Uterus (tissue), 4 donors: ENCODE measurements around the gene KIRREL3. TPM values are rescaled to one million over a fixed set of nuclear protein-coding genes. Genes with fewer than 3 reads are reported as not detected.

Source experiments
- DNase-seq, 2 donors: peaks; one replicate each; pipeline ENCODE4 v3.0.0-alpha.2; 2019 to 2020
- H3K27ac ChIP-seq, 2 donors: fragments of 200-600 bp; sonication (generic); 1 replicate in 1 of 2; 2 replicates in 1 of 2; pipeline ENCODE4 v1.5.1; 2016 to 2018
- H3K27me3 ChIP-seq, 2 donors: fragments of 200-600 bp; sonication (generic); one replicate each; pipeline ENCODE4 v1.5.1; 2018 to 2019; ENCODE audit warnings: control low read depth in 1 of 2
- H3K36me3 ChIP-seq, 2 donors: fragments of 200-600 bp; sonication (generic); one replicate each; pipeline ENCODE4 v1.5.1; 2019; ENCODE audit warnings: control low read depth in 1 of 2
- H3K4me1 ChIP-seq, 2 donors: fragments of 200-600 bp; sonication (generic); one replicate each; pipeline ENCODE4 v1.5.1; 2018 to 2019; ENCODE audit warnings: control low read depth in 1 of 2
- H3K4me3 ChIP-seq, 2 donors: fragments of 200-600 bp; sonication (generic); 1 replicate in 1 of 2; 2 replicates in 1 of 2; pipeline ENCODE4 v1.5.1; 2018 to 2019; ENCODE audit warnings: mild to moderate bottlenecking in 1 of 2
- H3K9me3 ChIP-seq, 2 donors: fragments of 200-600 bp; sonication (generic); one replicate each; pipeline ENCODE4 v1.5.1; 2019; ENCODE audit warnings: control low read depth in 1 of 2
- POLR2A ChIP-seq, 2 donors: fragments of 450-650 bp; IDR thresholded peaks; one replicate each; pipeline ENCODE4 v1.6.1; 2016; ENCODE audit warnings: antibody characterized with exemption in 2 of 2, mild to moderate bottlenecking in 1 of 2, moderate library complexity in 1 of 2
- intact Hi-C: fragments of 100-400 bp; cut with DNase I; formaldehyde crosslinking; loops from one replicate; pipeline ENCODE4 v1.15.1; 2023; ENCODE audit warnings: low total_unique reads
- total RNA-seq, 4 donors: library from RNA; depleted of rRNA in 3 of 4; stranded (reverse); fragments of >200 nt in 3 of 4; gene quantifications; one replicate each; pipeline versions ENCODE4 v1.1.0 to v1.2.4, GENCODE V29; 2014 to 2023
- TF ChIP-seq, protein P1 (sequence below), 4 experiments: fragments of 200-600 bp in 2 of 4; fragments of 450-650 bp in 2 of 4; sonication (generic) in 2 of 4; IDR thresholded peaks; one replicate each; pipeline ENCODE4 v1.5.1; 2016 to 2019; ENCODE audit warnings: antibody characterized with exemption in 4 of 4, mild to moderate bottlenecking in 2 of 4, moderate library complexity in 1 of 4
- donor health status: DM: yes; HTN: yes; CAD: no.

KIRREL3 gene
- total RNA-seq, 4 donors from 2014 or later: 10.0 TPM; not detected in 3

GRCh38 chr11:126462422-126462821, 538.1 kb downstream of the KIRREL3 start:
- Histone ChIP-seq H3K4me3 (no peak overlapping the region), H3K27ac (no peak overlapping the region), H3K4me1 (no peaks in the 10 kb centered on the region), H3K9me3 (no peaks in the 10 kb centered on the region), H3K36me3 (no peaks in the 10 kb centered on the region), H3K27me3 (no peaks in the 10 kb centered on the region)
- no peak for DNase-seq
- intact Hi-C loops: no loop called here
- no peak for TF ChIP-seq POLR2A (IDR thresholded peaks at IDR 0.05)
- TF ChIP-seq, protein P1, sequence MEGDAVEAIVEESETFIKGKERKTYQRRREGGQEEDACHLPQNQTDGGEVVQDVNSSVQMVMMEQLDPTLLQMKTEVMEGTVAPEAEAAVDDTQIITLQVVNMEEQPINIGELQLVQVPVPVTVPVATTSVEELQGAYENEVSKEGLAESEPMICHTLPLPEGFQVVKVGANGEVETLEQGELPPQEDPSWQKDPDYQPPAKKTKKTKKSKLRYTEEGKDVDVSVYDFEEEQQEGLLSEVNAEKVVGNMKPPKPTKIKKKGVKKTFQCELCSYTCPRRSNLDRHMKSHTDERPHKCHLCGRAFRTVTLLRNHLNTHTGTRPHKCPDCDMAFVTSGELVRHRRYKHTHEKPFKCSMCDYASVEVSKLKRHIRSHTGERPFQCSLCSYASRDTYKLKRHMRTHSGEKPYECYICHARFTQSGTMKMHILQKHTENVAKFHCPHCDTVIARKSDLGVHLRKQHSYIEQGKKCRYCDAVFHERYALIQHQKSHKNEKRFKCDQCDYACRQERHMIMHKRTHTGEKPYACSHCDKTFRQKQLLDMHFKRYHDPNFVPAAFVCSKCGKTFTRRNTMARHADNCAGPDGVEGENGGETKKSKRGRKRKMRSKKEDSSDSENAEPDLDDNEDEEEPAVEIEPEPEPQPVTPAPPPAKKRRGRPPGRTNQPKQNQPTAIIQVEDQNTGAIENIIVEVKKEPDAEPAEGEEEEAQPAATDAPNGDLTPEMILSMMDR (IDR thresholded peaks at IDR 0.05): no peak

DNA sequence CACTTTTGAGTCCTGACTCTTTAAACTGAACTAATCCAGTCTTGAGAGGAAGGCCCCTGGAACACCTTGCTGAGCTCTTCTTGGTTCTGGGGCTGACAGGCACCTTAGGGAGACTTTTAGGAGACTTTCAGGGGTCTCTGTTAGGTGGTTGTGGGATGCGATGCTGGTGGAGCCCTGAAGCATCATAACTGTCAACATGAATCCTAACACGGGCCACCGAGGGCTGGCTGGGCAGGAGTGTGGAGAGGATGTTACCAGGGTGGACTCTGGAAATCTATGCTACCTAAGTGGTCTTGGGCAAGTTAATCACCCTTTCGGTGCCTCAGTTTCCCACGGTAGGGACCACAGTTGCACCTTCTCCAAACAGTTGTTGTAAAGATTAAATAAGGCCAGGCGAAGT, 538.6 kb downstream of the KIRREL3 start:
- Histone ChIP-seq H3K9me3 (no peaks in the 10 kb centered on the region), H3K27ac (no peak overlapping the region), H3K4me3 (no peak overlapping the region), H3K4me1 (no peaks in the 10 kb centered on the region), H3K36me3 (no peaks in the 10 kb centered on the region), H3K27me3 (no peaks in the 10 kb centered on the region)
- intact Hi-C loops: no loop called here
- DNase-seq: no peak
- TF ChIP-seq POLR2A (IDR thresholded peaks at IDR 0.05): no peak
- TF ChIP-seq, protein P1 (IDR thresholded peaks at IDR 0.05): no peak

DNA sequence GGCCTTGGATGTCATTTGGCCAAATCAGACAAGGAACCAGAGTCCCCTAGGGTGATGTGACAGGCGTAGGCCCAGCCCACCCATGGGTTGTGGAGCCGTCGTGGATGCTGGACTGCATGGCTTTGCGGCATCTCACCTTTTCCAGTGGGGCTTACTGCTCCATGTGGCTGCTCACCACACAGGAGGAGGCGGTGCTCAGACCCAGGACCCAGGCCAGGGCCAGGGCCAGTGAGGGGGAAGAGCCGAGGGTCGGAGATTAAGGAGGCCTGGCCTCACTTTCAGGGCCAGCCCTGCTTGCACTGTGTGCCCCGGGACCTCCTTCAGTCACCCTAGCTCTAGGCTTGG, 539.5 kb downstream of the KIRREL3 start:
- H3K36me3 ChIP-seq: no peaks in the 10 kb centered on the region
- H3K27ac ChIP-seq: no peak overlapping the region
- no peak overlapping the region for H3K4me3 ChIP-seq
- no peaks in the 10 kb centered on the region for H3K4me1 ChIP-seq
- intact Hi-C loops: no loop called here
- H3K9me3 ChIP-seq: no peaks in the 10 kb centered on the region
- no peaks in the 10 kb centered on the region for H3K27me3 ChIP-seq
- DNase-seq: no peak
- TF ChIP-seq, protein P1 (IDR thresholded peaks at IDR 0.05): no peak
- no peak for TF ChIP-seq POLR2A (IDR thresholded peaks at IDR 0.05)

DNA sequence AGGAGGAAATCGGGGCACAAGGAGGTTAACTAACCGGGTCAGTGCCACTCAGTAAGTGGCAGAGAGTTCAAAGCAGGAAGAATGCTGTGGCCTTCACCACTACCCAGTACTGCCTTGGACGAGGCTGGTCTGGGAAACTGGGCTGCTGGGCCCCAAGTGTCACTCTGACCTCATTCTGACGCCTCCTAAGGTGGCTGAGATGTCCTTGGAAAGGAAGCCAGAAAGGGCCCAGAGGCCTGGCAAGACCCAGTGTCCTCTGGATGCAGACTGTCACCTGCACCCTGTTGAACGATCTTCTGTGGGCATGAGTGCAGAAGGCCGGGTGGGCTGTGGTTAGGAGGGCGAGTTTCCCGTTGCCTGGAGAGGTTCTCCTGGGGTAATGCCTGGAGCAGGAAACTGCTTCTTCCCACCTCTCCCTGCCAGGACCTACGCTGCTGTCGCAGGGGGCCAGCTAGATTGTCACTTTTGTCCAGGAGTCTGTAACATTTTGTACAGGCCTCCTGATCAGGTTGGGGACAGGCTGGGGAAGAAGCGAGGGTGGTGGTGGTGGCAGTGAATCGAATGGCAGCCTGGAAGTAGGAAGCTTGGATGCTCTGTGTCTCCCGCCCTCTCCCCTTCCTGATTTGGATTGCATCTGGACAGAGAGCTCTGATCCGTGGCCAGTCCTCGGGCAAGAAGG, 540.0 kb downstream of the KIRREL3 start:
- TF ChIP-seq, protein P1 (IDR thresholded peaks at IDR 0.05): no peak
- no peak for TF ChIP-seq POLR2A (IDR thresholded peaks at IDR 0.05)
- Histone ChIP-seq H3K27me3 (no peaks in the 10 kb centered on the region), H3K4me1 (no peaks in the 10 kb centered on the region), H3K27ac (no peak overlapping the region), H3K9me3 (no peaks in the 10 kb centered on the region), H3K4me3 (no peak overlapping the region), H3K36me3 (no peaks in the 10 kb centered on the region)
- DNase-seq: no peak
- intact Hi-C loops: no loop called here

DNA sequence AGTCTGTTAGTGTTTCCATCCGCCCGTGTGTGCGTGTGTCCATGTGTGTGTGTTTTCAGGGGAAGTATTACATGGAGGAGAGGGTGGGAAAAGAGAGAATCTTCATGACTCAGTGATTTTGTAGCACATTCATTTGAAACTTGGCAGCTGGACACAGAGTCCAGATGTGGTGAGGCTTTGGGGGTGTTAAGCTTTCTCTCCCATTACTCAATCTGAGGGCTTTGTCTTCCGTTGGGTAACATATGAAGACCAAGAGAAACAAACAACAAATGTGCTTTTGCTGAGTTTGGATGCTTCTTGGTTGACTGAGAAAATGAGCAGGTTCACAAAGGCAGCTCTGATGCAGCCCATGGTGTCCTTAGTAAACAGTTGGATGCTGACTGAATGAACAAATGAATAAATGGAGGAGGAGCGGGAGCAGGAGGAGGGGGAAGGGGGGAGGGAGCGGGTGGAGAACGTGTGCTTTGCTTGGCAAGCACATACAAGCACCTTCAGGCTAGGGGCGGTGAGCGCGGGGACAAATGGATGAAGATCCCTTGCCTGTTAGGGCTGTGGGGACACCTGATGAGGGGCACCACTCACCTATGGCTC, 540.8 kb downstream of the KIRREL3 start:
- H3K27me3 ChIP-seq: no peaks in the 10 kb centered on the region
- no peak overlapping the region for H3K27ac ChIP-seq
- DNase-seq: peak; percentile 32 to 36
- no peak overlapping the region for H3K4me3 ChIP-seq
- no peaks in the 10 kb centered on the region for H3K36me3 ChIP-seq
- no peaks in the 10 kb centered on the region for H3K4me1 ChIP-seq
- no peak for TF ChIP-seq POLR2A (IDR thresholded peaks at IDR 0.05)
- TF ChIP-seq, protein P1 (IDR thresholded peaks at IDR 0.05): no peak
- intact Hi-C loops: no loop called here
- no peaks in the 10 kb centered on the region for H3K9me3 ChIP-seq
